AG09309 (cell line): ENCODE data around the gene TFF3.

ENCODE experiments used
- DNase-seq: peaks from one replicate; pipeline ENCODE4 v3.0.0-alpha.2; 2010; ENCODE audit warnings: low read depth
- H3K4me3 ChIP-seq: 2 replicates; pipeline ENCODE4 v1.5.1; 2011; ENCODE audit warnings: mild to moderate bottlenecking, low read depth, low read length, moderate library complexity; ENCODE audit not compliant: control insufficient read depth
- CTCF ChIP-seq: IDR thresholded peaks from 2 replicates; pipeline ENCODE4 v1.5.1; 2011; ENCODE audit warnings: mild to moderate bottlenecking, low read depth, low read length, inconsistent platforms; ENCODE audit not compliant: insufficient read depth, control insufficient read depth; ENCODE audit errors: missing control alignments

Gene TFF3

GRCh38 chr21:42311160-42311559 lies 4.0 kb downstream of the TFF3 start:
- no peak for DNase-seq
- TF ChIP-seq CTCF = no peak
- no peak overlapping the region for H3K4me3 ChIP-seq

- no peak for DNase-seq
- no peak overlapping the region for H3K4me3 ChIP-seq
- no peak for TF ChIP-seq CTCF
Measured at GRCh38 chr21:42310411-42311001, 4.7 kb downstream of the TFF3 start.

GRCh38 chr21:42309753-42310213 lies 5.4 kb downstream of the TFF3 start:
- no peak overlapping the region for H3K4me3 ChIP-seq
- DNase-seq = no peak
- peak; percentile 59 for TF ChIP-seq CTCF

GRCh38 chr21:42308914-42309752 lies 6.1 kb downstream of the TFF3 start:
- no peak overlapping the region for H3K4me3 ChIP-seq
- DNase-seq = no peak
- TF ChIP-seq CTCF = no peak

- TF ChIP-seq CTCF = no peak
- H3K4me3 ChIP-seq = no peak overlapping the region
- no peak for DNase-seq
Measured at GRCh38 chr21:42308161-42308913, 6.9 kb downstream of the TFF3 start.

GRCh38 chr21:42307106-42307505 lies 8.1 kb downstream of the TFF3 start:
- no peak for TF ChIP-seq CTCF
- DNase-seq = no peak
- no peak overlapping the region for H3K4me3 ChIP-seq
